ENCODE data around the gene ZYG11B.

- TF ChIP-seq CTCF (conservative IDR thresholded peaks at IDR 0.05 in 1 of 2, IDR thresholded peaks at IDR 0.05 in 1 of 2; ENCODE audit: extremely low read depth in 1 of 2, insufficient read depth in 1 of 2, low read depth in 1 of 2, low read length in 2 of 2): no peak
- no peak for TF ChIP-seq EZH2 (IDR thresholded peaks at IDR 0.05; ENCODE audit: borderline replicate concordance, low read length)
These were observed 49.0 kb upstream of the ZYG11B start for GRCh38 chr1:52677076-52677806.
